CD14-positive monocyte (primary cell): ENCODE data around the gene CCDC78. TPM values are rescaled to one million over a fixed set of nuclear protein-coding genes. Genes with fewer than 3 reads are reported as not detected.
A peak's percentile ranks its signal among the peaks of the same experiment; 100 is the strongest.

Experiments
- DNase-seq, 3 donors: peaks; one replicate each; pipeline ENCODE4 v3.0.0-alpha.2; 2011 to 2022
- H2AFZ ChIP-seq: 2 replicates; pipeline ENCODE4 v1.6.0; 2012; ENCODE audit warnings: mild to moderate bottlenecking, low read depth, low read length, inconsistent platforms; ENCODE audit not compliant: insufficient read depth, poor library complexity, severe bottlenecking
- H3K27ac ChIP-seq, 2 donors: 1 replicate in 1 of 2; 2 replicates in 1 of 2; pipeline ENCODE4 v1.5.1; 2012 to 2013; ENCODE audit warnings: low read length in 2 of 2, control low read depth in 1 of 2, inconsistent platforms in 1 of 2, low read depth in 1 of 2, mild to moderate bottlenecking in 1 of 2
- H3K27me3 ChIP-seq, 2 donors: one replicate each; pipeline versions ENCODE4 v1.6.0 to v1.6.1; 2011 to 2013; ENCODE audit warnings: low read length in 2 of 2; ENCODE audit not compliant: control insufficient read depth in 2 of 2, insufficient read depth in 2 of 2
- H3K36me3 ChIP-seq, 2 donors: replicated peaks in 1 of 2; 1 replicate in 1 of 2; 2 replicates in 1 of 2; pipeline versions ENCODE4 v1.5.1 to v1.6.1; 2012 to 2013; ENCODE audit warnings: low read length in 2 of 2, control low read depth in 1 of 2, inconsistent platforms in 1 of 2, mild to moderate bottlenecking in 1 of 2; ENCODE audit not compliant: insufficient read depth in 2 of 2, control insufficient read depth in 1 of 2
- H3K4me1 ChIP-seq, 2 donors: 1 replicate in 1 of 2; 2 replicates in 1 of 2; pipeline versions ENCODE4 v1.5.1 to v1.6.1; 2012 to 2013; ENCODE audit warnings: low read length in 2 of 2, control low read depth in 1 of 2, inconsistent platforms in 1 of 2, mild to moderate bottlenecking in 1 of 2, moderate library complexity in 1 of 2; ENCODE audit not compliant: insufficient read depth in 2 of 2, control insufficient read depth in 1 of 2
- H3K4me2 ChIP-seq: replicated peaks from 2 replicates; pipeline ENCODE3; 2012; ENCODE audit warnings: low read length, moderate library complexity, mild to moderate bottlenecking; ENCODE audit not compliant: poor library complexity, severe bottlenecking; ENCODE audit errors: extremely low read depth
- H3K4me3 ChIP-seq, 3 experiments: fragments of 200-600 bp in 1 of 3; sonication (generic) in 1 of 3; replicated peaks in 1 of 3; 1 replicate in 2 of 3; 2 replicates in 1 of 3; pipeline ENCODE4 v1.5.1; 2011 to 2013; ENCODE audit warnings: low read length in 3 of 3, mild to moderate bottlenecking in 3 of 3, control low read depth in 2 of 3, low read depth in 2 of 3, inconsistent platforms in 1 of 3, moderate library complexity in 1 of 3
- H3K79me2 ChIP-seq: 2 replicates; pipeline ENCODE4 v1.6.0; 2012; ENCODE audit warnings: mild to moderate bottlenecking, control low read depth, inconsistent platforms, low read length, moderate library complexity; ENCODE audit not compliant: insufficient read depth
- H3K9ac ChIP-seq: 2 replicates; pipeline ENCODE4 v1.6.0; 2017; ENCODE audit warnings: low read length, mild to moderate bottlenecking; ENCODE audit not compliant: insufficient read depth, poor library complexity, severe bottlenecking
- H3K9me3 ChIP-seq, 2 donors: replicated peaks in 1 of 2; 1 replicate in 1 of 2; 2 replicates in 1 of 2; pipeline versions ENCODE4 v1.5.1 to v1.6.1; 2012 to 2013; ENCODE audit warnings: low read length in 2 of 2, control low read depth in 1 of 2; ENCODE audit not compliant: control insufficient read depth in 1 of 2, insufficient read depth in 1 of 2
- H4K20me1 ChIP-seq: 2 replicates; pipeline ENCODE4 v1.6.0; 2012; ENCODE audit warnings: mild to moderate bottlenecking, low read length, control low read depth, moderate library complexity; ENCODE audit not compliant: insufficient read depth
- H3K27ac Mint-ChIP-seq, 7 donors: one replicate each; pipeline ENCODE4 v1.8.0; 2020; ENCODE audit warnings: mild to moderate bottlenecking in 7 of 7, mixed read lengths in 7 of 7, moderate library complexity in 6 of 7, inconsistent platforms in 2 of 7
- H3K27me3 Mint-ChIP-seq, 3 donors: one replicate each; pipeline ENCODE4 v1.8.0; 2021 to 2022; ENCODE audit warnings: low read depth in 3 of 3, mild to moderate bottlenecking in 3 of 3, mixed read lengths in 3 of 3, moderate library complexity in 3 of 3, inconsistent platforms in 1 of 3
- H3K36me3 Mint-ChIP-seq, 2 donors: one replicate each; pipeline ENCODE4 v1.8.0; 2020; ENCODE audit warnings: mixed read lengths in 2 of 2, inconsistent platforms in 1 of 2, mild to moderate bottlenecking in 1 of 2
- H3K4me1 Mint-ChIP-seq: one replicate; pipeline ENCODE4 v1.8.0; 2020; ENCODE audit warnings: mild to moderate bottlenecking, mixed read lengths
- H3K4me3 Mint-ChIP-seq, 2 donors: one replicate each; pipeline ENCODE4 v1.8.0; 2020; ENCODE audit warnings: mild to moderate bottlenecking in 2 of 2, mixed read lengths in 2 of 2, moderate library complexity in 1 of 2
- H3K9me3 Mint-ChIP-seq, 7 donors: one replicate each; pipeline ENCODE4 v1.8.0; 2020 to 2022; ENCODE audit warnings: mixed read lengths in 7 of 7, mild to moderate bottlenecking in 6 of 7, moderate library complexity in 6 of 7, inconsistent platforms in 2 of 7
- WGBS: methylation state at CpG from one replicate; pipeline ENCODE4 v1.1.5; 2013; ENCODE audit warnings: missing lambda C conversion rate; ENCODE audit not compliant: insufficient coverage; 5-methylcytosine and 5-hydroxymethylcytosine counted together
- intact Hi-C, 2 donors: fragments of 100-400 bp; cut with micrococcal nuclease; formaldehyde crosslinking; loops; one replicate each; pipeline versions ENCODE4 v1.15.0 to v1.15.1; 2023
- polyA plus RNA-seq, 3 donors: library from polyadenylated mRNA; depleted of rRNA in 1 of 3; unstranded in 2 of 3; stranded (reverse) in 1 of 3; fragments of 300-500 nt in 2 of 3; fragments of >200 nt in 1 of 3; fragmentation: Illumina TruSeq in 2 of 3; gene quantifications; 1 replicate in 2 of 3; 2 replicates in 1 of 3; pipeline ENCODE4 v1.2.3, GENCODE V29; 2012 to 2021
- TF ChIP-seq, protein P1 (sequence below): fragments of 200-600 bp; IDR thresholded peaks from one replicate; pipeline ENCODE4 v1.8.0; 2022; ENCODE audit warnings: antibody characterized with exemption, mild to moderate bottlenecking

The CCDC78 gene
- polyA plus RNA-seq, 3 donors, result 0.96 TPM; not detected in 2

DNA sequence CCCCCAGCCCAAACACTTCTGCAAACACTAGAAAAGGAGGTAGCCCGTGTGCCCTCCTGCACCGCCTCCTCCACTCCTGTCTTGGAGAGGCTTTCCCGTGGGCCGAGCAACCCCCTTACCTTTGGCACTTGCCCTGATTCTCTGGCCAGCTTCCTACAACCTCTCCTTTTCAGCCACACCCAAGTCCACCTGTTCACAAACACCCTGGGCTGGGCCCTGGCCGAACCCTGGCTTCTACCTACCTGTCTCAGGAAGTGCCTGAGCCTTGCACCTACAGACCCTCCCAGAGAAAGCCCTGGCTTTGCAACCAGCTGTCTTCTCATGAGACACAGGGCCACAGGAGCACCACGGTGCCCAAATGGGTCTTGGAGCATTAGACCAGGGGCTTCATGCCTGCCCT is 7.3 kb downstream of the CCDC78 start:
- no peaks in the 10 kb centered on the region for H3K36me3 ChIP-seq
- Mint-ChIP-seq H3K36me3 (peaks cover 5 to 7% of the 10 kb centered on the region in 2 donors), H3K27me3 (peaks cover 40 to 57% (median 43%) of the 10 kb centered on the region in 3 donors), H3K9me3 (peaks cover 0 to 3% (median 0%) of the 10 kb centered on the region in 7 donors), H3K27ac (no peak overlapping the region), H3K4me3 (peak overlapping the region in 1 of 2 donors; percentile 87), H3K4me1 (peaks cover 19% of the 10 kb centered on the region)
- no peak overlapping the region for H3K27ac ChIP-seq
- H3K4me1 ChIP-seq, result peaks cover 32 to 48% of the 10 kb centered on the region in 2 donors
- intact Hi-C loops, result no loop called here
- no peak overlapping the region for H2AFZ ChIP-seq
- no peak overlapping the region for H3K9ac ChIP-seq
- H3K4me3 ChIP-seq, result no peak overlapping the region
- no peaks in the 10 kb centered on the region for H3K79me2 ChIP-seq
- 95% methylated on average over 5 of the region's 6 CpGs for WGBS
- DNase-seq, result no peak
- peaks cover 4 to 9% of the 10 kb centered on the region in 2 donors for H3K9me3 ChIP-seq
- peaks cover 11 to 53% of the 10 kb centered on the region in 2 donors for H3K27me3 ChIP-seq
- TF ChIP-seq, protein P1, sequence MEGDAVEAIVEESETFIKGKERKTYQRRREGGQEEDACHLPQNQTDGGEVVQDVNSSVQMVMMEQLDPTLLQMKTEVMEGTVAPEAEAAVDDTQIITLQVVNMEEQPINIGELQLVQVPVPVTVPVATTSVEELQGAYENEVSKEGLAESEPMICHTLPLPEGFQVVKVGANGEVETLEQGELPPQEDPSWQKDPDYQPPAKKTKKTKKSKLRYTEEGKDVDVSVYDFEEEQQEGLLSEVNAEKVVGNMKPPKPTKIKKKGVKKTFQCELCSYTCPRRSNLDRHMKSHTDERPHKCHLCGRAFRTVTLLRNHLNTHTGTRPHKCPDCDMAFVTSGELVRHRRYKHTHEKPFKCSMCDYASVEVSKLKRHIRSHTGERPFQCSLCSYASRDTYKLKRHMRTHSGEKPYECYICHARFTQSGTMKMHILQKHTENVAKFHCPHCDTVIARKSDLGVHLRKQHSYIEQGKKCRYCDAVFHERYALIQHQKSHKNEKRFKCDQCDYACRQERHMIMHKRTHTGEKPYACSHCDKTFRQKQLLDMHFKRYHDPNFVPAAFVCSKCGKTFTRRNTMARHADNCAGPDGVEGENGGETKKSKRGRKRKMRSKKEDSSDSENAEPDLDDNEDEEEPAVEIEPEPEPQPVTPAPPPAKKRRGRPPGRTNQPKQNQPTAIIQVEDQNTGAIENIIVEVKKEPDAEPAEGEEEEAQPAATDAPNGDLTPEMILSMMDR, result no peak
- peaks cover 20% of the 10 kb centered on the region for H4K20me1 ChIP-seq
- no peak overlapping the region for H3K4me2 ChIP-seq

DNA sequence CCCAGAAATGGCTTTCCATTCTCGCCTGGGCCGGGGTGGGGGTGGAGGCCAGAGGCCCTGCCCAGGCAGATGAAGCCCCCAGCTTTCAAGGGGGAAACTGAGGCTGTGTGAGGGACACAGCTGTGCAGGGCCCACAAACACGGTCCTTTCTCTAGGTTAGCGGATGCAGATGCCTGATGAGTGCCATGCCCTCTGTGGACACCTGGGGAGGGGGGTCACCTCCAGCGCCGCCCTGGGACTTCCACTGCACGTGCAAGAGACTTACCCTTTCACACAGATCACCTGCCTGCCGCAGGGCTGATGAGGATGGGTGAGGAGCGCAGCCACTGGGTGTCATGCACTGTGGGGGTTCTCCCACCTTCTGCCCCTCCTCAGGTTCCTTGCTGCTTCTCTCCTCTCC is 7.9 kb downstream of the CCDC78 start:
- Mint-ChIP-seq H3K36me3 (peaks cover 5 to 7% of the 10 kb centered on the region in 2 donors), H3K9me3 (peaks cover 0 to 4% (median 0%) of the 10 kb centered on the region in 7 donors), H3K4me1 (peaks cover 19% of the 10 kb centered on the region), H3K27me3 (peaks cover 45 to 62% (median 46%) of the 10 kb centered on the region in 3 donors), H3K27ac (no peak overlapping the region), H3K4me3 (peak overlapping the region in 1 of 2 donors; percentile 20)
- 97% methylated on average over 4 of the region's 9 CpGs for WGBS
- TF ChIP-seq, protein P1, result no peak
- H3K27me3 ChIP-seq, result peaks cover 11 to 58% of the 10 kb centered on the region in 2 donors
- H3K4me1 ChIP-seq, result peaks cover 32 to 48% of the 10 kb centered on the region in 2 donors
- no peak overlapping the region for H2AFZ ChIP-seq
- H3K36me3 ChIP-seq, result no peaks in the 10 kb centered on the region
- no peak for DNase-seq
- intact Hi-C loops, result no loop called here
- H3K9me3 ChIP-seq, result peaks cover 4 to 9% of the 10 kb centered on the region in 2 donors
- H3K27ac ChIP-seq, result no peak overlapping the region
- no peaks in the 10 kb centered on the region for H3K79me2 ChIP-seq
- H3K4me2 ChIP-seq, result no peak overlapping the region
- H3K4me3 ChIP-seq, result no peak overlapping the region
- no peak overlapping the region for H3K9ac ChIP-seq
- peaks cover 18% of the 10 kb centered on the region for H4K20me1 ChIP-seq
